HG02798 (cell line): ENCODE results near the gene FBXL12.
"Not testable (repeated sequence)": the region's sequence is repeated elsewhere in the genome, so short reads cannot be mapped to it uniquely, and the experiment has no call there.

Experiments used
- ATAC-seq: cut with Tn5 transposase; IDR thresholded peaks from one replicate; pipeline ENCODE4 v1.9.1; 2021; ENCODE audit warnings: mild to moderate bottlenecking; ENCODE audit not compliant: unreplicated experiment, poor library complexity

FBXL12 gene

DNA sequence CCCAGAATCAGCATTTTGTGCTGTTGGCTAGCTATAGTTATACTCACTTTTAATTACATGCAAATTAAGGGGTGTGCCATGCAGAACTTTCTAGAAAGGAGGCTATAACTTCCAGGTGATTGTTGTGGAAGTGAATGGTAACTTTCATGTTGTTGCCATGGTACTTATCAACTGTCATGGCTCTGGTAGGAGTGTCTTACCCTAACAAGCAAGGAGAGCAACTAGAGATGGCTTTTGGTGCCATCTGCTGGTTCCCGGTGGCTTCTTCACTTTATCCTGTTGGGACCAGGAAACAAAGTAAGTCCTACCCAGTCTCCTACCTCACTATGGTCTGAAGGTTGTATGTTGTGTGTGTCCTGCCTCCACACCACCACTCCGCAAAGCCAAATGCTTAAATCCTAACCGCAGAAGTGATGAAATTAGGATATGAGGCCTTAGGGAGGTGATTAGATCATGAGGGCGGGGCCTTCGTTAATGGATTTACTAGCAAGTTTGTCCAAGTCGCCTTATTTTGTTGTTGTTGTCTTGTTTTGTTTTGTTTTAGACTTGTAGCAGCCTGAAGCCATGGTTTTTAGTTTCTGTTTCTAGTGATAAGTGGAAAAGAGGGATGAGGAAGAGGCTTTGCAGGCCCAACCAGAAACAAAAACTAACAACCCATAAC is 22.6 kb downstream of the FBXL12 start:
- peak; percentile 43 for ATAC-seq

DNA sequence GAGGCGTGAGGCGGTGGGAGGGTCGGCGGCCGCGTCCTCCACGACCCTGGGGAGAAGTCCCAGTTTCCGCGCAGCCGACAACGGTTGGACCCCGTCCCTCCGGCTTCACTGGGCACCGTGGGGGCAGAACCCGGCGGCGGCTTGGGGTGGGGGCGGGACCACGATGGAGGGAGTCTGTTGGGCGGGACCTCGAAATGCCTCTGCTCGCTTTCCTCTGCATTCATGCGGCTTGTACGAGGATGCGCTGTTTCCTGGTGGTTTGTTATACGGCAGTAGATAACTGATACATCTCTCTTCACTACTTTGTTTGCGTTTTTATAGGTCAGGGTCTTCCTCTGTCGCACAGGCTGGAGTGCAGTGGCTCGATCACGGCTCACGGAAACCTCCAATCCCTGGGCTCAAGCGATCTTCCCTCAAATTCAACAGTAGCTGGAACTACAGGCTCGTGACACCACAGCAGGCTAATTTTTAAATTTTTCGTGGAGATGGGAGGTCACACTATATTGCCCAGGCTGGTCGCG is 25.7 kb downstream of the FBXL12 start:
- no peak for ATAC-seq

DNA sequence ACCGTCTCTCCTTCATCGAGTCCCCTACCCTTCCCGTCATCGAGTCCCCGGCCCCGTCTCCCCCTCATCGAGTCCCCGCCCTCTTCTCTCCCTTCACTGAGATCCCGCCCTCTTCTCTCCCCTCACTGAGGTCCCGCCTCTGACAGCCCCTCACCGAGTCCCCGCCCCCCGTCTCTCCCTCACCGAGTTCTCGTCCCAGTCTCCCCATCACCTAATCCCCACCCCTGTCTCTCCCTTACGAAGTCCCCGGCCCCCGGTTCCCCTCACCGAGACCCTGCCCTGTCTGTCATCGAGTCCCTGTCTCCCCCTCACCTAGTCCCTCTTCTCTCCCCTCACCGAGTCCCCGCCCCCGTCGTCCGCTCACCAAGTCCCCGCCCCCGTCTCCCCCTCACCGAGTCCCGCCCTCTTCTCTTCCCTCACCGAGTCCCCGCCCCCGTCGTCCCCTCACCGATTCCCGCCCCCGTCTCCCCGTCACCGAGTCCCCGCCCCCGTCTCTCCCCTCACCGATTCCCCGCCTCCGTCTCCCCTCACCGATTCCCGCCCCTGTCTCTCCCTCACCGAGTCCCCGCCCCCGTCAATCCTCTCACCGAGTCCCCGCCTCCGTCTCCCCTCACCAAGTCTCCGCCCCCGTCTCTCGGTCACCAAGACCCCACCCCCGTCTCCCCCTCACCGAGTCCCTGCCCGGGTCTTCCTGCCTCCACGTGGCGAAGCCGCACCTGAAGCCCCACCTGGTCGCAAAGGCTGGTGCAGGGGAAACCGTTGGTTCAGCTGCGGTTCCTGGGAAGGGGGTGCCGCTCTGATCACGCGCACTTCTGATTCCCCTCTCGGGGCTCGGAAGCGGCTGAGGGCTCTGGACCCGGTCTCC is 26.4 kb downstream of the FBXL12 start:
- peak; percentile 56 for ATAC-seq

DNA sequence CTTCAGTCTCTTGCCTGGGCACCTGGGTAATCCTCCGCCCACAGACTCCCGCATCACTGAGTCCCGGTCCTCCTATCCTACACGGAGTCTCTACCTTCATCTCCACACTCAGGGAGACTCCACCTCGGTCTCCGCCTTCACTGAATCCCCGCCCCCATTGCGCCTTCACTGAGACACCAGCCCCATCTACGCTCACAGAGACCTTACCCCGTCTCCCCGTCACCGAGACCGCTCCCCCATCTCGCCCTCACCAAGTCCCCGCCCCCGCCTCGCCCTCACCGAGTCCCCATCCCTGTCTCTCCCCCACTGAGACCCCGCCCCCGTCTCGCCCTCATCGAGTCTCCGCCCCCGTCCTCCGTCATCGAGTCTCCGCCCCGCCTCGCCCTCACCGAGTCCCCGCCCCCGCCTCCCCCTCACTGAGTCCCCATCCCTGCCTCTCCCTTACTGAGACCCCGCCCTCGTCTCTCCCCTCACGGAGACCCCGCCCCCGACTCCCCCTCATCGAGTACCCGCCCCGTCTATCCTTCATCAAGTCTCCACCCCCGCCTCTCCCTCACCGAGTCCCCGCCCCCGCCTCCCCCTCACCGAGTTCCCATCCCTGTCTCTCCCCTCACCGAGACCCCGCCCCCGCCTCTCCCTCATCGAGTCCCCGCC is 27.2 kb downstream of the FBXL12 start:
- ATAC-seq: peak; percentile 50

DNA sequence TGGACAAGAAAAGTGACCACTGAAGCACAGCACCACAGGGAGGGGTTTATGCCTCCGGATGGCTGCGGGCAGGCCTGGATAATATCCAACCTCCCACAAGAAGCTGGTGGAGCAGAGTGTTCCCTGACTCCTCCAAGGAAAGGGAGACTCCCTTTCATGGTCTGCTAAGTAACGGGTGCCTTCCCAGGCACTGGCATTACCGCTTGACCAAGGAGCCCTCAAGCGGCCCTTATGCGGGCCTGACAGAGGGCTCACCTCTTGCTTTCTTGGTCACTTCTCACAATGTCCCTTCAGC is 27.9 kb downstream of the FBXL12 start:
- not testable (repeated sequence) for ATAC-seq

DNA sequence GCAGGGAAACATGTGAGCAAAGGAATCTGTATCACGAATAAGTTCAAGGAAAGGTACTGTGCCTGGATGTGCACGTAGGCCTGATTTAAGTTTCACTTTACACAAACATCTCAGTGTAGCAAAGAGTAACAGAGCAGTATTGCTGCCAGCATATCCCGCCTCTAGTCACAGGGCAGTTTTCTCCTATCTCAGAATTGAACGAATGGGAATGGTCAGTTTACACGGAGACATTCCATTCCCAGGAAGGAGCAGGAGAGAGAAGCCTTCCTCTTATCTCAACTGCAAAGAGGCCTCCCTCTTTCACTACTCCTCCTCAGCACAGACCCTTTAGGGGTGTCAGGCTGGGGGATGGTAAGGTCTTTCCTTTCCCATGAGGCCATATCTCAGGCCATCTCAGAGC is 29.3 kb downstream of the FBXL12 start:
- ATAC-seq: not testable (repeated sequence)

DNA sequence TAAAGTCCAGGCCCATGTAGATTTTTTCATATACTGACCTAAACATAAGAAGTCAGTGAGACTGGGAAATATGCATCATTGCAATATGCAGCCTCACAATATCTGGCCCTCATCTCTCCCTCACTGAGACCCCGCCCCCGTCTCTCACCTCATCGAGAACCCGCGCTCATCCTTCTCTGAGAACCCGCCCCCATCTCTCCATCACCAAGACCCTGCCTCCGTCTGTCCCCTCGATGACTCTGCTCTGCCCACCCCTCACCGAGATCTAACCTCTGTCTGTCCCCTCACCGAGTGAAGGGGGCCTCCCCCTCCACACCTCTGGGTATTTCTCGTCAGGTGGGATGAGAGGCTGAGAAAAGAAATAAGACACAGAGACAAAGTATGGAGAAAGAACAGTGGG is 29.8 kb downstream of the FBXL12 start:
- ATAC-seq: no peak

DNA sequence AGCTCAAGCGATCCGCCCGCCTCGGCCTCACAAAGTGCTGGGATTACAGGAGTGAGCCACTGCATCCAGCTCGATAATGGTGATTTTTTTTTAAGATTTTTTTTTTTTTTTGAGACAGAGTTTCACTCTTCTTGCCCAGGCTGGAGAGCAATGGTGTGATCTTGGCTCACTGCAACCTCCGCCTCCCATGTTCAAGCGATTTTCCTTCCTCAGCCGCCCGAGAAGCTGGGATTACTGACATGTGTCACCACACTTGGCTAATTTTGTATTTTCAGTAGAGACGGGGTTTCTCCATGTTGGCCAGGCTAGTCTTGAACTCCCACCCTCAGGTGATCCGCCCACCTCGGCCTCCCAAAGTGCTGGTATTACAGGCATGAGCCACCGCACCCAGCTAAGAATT is 30.3 kb downstream of the FBXL12 start:
- not testable (repeated sequence) for ATAC-seq

DNA sequence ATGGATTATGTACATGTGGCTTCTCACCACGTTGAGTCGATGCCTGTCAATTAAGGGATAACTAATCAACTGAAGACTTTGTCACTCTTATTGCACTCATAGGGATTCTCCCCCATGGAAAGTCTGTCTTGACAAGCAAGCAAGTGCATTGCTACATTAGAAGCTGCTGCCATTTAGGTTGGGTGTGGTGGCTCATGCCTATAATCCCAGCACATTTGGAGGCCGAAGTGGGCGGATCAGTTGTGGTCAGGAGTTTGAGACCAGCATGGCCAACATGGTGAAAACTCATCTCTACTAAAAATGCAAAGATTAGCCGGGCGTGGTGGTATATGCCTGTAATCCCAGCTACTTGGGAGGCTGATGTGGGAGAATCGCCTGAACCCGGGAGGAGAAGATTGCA is 32.1 kb downstream of the FBXL12 start:
- ATAC-seq: no peak

DNA sequence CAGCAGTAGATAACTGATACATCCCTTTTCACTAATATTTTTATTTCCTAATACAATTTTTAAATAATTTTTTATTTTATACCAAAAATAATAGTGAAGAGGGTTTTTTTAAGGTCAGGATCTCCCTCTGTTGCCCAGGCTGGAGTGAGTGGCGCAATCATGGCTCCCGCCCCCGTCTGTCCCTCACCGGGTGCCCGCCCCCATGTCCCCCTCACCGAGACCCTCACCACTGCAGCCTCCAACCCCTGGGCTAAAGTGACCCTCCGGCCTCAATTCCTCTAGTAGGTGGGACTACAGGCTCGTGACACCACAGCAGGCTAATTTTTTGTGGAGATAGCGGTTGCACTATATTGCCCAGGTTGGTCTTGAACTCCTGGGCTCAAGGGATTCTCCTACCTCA is 32.5 kb downstream of the FBXL12 start:
- ATAC-seq: no peak

DNA sequence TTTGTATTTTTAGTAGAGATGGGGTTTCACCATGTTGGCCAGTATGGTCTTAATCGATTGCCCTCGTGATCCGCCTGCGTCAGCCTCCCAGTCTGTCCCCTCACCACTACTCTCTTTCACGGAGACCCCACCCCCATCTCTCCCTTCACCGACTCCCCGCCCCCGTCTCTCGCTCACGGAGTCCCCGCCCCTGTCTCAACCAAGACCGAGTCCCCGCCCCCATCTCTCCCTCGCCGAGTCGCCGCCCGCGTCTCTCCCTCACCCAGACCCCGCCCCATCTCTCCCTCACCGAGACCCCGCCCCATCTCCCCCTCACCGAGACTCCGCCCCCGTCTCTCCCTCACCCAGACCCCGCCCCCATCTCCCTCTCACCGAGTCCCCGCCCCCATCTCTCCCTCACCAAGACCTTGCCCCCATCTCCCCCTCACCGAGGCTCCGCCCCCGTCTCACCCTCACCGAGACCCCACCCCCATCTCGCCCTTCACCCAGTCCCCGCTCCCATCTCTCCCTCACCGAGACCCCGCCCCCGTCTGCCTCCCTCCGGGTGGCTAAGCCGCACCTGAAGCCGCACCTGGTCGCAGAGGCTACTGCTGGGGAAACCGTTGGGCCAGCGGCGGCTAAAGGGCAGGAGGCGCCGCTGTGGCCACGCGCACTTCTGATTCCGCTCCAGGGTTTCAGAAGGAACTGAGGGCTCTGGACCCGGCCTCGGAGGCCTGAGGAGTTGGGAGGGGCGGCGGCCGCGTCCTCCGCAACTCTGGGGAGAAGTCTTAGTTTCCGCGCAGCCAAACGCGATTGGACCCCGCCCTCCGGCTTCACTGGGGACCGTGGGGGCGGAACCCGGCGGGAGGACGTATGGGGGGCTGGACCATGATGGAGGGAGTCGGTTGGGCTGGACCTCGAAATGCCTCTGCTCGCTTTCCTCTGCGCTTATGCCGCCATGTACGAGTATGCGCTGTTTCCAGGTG is 33.2 kb downstream of the FBXL12 start:
- peak; percentile 74 for ATAC-seq

DNA sequence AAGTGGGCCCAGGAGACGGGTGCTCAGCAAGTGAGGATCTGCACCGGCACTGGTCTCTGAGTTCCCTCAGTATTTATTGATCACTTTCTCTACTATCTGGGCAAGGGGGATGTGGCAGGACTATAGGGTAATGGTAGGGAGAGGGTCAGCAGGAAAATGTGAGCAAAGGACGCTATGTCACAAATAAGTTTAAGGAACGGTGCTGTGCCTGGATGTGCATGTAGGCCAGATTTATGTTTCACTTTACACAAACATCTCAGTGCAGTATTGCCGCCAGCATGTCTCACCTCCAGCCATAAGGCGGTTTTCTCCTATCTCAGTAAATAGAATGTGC is 34.7 kb downstream of the FBXL12 start:
- ATAC-seq: not testable (repeated sequence)

DNA sequence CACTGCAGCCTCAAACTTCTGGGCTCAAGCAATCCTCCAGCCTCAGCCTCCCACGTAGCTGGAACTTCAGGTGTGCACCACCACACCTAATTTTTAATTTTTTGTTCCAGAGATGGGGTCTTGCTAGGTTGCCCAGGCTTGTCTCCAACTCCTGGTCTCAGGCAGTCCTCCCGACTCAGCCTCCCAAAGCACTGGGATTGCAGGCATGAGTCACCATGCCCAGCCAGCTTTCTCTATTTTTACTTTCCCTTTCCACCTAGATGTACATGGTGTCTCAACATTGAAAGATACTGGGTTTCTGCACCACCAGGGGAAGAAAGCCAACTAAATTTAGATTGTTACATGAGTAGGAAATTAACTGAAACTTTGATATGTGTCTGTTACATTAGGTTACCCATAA is 36.5 kb downstream of the FBXL12 start:
- ATAC-seq: no peak

DNA sequence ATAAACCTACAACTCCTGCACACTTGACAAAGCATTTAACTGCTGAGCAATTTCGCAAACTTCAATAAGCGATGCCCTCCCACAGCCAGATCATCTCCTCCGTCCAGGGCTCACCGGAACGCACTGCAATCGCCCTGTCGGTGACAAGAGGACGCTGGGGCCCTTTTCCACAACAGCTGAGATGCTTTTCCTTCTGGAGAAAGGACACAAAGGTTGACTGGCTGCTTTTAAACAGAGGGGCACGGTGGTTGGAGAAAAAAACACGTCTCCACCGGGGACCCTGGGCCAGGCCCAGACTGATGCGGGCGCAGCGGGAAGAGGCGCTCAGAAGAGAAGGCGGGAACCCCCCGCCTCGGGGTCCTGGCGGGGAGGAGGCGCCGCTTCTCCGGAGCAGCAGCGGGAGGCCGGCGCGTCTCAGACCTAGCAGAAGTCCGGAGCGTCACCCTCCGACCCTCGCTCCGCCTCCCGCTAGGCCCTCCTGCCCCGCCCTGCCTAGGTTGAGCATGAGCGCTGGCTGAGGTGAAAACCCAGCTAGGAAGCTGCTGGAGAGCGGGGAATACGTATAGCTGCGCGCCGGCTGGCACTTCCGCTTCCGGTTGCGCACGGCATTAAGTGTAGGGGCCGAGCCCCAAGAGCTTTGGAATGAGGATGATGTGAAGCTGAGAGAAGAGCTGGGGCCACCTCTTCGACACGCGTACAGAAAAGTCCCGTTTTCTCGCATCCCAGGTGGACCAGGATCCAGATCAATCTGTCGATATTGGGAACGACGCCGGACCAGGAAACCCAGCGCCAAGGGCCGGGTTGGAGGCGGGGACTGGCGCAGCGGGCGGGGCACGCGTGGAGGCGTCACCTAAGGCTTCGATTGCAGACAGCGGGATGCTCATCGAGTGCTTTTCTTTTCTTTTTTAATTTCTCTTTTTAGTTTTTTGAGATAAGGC is 50.4 kb downstream of the FBXL12 start, which contains the start of gene ZNF846:
Gene ZNF846 (minus strand): TSS at position 564 of the 938 bp plus-strand sequence. CDS start 3,788 bp downstream, outside the sequence.
- ATAC-seq: peak; percentile 98
